ENCODE results near the gene ARF1.

ARF1 gene

DNA sequence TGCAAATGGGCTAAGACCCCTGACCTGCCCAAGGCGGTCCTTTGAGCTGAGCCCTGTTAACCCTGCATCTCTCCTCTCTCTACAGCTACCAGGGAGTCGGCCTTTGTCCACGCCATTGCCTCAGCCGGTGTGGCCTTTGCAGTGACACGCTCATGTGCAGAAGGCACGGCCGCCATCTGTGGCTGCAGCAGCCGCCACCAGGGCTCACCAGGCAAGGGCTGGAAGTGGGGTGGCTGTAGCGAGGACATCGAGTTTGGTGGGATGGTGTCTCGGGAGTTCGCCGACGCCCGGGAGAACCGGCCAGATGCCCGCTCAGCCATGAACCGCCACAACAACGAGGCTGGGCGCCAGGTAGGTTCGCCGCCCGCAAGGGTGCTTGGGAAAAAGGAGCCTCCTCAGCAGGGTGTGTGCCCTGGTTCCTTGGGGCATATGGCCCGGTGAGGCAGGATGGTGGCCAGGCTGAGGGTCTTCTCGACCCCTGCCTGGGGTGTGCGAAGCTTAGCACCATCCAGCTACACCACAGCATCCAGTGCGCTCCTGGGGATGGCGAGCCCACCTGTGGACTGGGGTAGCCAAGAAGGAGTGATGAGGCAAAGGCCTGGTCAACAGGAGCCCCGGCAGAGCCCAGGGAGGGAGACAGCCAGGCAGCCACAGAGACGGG, 31.8 kb upstream of the ARF1 start:
- DNase-seq = no peak

DNA sequence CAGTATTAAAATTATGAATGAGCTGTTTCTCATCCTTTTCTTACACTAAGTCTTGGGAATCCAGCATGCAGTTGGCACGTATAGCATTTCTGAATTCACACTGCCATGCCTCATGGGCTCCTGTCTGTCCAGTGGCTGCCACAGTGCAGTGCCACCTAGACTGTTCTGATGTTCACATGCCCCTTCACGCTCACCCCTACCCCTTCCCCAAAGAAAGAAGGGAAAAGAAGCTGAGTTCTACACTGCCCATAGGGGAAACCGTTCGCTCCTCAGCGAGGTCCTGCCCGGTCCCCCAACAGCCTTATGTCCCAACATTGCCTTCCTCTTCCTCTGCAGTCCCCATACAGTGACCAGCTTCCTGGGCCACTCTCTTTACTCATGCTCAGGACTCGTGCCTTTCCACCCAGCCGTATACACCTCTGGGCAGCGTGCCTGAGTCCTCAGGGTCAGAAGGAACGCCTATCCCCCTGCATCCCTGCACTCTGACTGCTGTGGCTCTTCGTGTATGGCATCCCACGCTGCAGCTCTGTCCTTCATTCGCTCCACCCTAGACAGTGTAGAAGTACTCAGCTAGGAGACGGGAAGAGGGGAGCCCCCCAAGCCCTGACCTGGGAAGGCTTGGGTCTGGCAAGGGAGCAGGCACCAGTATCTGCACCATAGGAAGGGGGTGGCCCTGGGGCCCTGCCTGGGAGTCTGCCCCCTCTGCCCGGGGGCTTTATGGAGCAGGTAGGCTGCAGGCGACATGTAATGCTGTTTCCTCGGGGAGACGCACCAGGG, 24.1 kb upstream of the ARF1 start:
- DNase-seq = no peak

DNA sequence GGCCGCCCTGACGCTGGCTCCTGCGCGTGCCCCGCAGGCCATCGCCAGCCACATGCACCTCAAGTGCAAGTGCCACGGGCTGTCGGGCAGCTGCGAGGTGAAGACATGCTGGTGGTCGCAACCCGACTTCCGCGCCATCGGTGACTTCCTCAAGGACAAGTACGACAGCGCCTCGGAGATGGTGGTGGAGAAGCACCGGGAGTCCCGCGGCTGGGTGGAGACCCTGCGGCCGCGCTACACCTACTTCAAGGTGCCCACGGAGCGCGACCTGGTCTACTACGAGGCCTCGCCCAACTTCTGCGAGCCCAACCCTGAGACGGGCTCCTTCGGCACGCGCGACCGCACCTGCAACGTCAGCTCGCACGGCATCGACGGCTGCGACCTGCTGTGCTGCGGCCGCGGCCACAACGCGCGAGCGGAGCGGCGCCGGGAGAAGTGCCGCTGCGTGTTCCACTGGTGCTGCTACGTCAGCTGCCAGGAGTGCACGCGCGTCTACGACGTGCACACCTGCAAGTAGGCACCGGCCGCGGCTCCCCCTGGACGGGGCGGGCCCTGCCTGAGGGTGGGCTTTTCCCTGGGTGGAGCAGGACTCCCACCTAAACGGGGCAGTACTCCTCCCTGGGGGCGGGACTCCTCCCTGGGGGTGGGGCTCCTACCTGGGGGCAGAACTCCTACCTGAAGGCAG, 23.4 kb upstream of the ARF1 start:
- DNase-seq = peak; percentile 17

DNA sequence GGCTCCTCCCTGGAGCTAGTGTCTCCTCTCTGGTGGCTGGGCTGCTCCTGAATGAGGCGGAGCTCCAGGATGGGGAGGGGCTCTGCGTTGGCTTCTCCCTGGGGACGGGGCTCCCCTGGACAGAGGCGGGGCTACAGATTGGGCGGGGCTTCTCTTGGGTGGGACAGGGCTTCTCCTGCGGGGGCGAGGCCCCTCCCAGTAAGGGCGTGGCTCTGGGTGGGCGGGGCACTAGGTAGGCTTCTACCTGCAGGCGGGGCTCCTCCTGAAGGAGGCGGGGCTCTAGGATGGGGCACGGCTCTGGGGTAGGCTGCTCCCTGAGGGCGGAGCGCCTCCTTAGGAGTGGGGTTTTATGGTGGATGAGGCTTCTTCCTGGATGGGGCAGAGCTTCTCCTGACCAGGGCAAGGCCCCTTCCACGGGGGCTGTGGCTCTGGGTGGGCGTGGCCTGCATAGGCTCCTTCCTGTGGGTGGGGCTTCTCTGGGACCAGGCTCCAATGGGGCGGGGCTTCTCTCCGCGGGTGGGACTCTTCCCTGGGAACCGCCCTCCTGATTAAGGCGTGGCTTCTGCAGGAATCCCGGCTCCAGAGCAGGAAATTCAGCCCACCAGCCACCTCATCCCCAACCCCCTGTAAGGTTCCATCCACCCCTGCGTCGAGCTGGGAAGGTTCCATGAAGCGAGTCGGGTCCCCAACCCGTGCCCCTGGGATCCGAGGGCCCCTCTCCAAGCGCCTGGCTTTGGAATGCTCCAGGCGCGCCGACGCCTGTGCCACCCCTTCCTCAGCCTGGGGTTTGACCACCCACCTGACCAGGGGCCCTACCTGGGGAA, 22.7 kb upstream of the ARF1 start:
- peak; percentile 65 for DNase-seq

DNA sequence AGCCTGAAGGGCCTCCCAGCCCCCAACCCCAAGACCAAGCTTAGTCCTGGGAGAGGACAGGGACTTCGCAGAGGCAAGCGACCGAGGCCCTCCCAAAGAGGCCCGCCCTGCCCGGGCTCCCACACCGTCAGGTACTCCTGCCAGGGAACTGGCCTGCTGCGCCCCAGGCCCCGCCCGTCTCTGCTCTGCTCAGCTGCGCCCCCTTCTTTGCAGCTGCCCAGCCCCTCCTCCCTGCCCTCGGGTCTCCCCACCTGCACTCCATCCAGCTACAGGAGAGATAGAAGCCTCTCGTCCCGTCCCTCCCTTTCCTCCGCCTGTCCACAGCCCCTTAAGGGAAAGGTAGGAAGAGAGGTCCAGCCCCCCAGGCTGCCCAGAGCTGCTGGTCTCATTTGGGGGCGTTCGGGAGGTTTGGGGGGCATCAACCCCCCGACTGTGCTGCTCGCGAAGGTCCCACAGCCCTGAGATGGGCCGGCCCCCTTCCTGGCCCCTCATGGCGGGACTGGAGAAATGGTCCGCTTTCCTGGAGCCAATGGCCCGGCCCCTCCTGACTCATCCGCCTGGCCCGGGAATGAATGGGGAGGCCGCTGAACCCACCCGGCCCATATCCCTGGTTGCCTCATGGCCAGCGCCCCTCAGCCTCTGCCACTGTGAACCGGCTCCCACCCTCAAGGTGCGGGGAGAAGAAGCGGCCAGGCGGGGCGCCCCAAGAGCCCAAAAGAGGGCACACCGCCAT, 21.9 kb upstream of the ARF1 start:
- DNase-seq = no peak

DNA sequence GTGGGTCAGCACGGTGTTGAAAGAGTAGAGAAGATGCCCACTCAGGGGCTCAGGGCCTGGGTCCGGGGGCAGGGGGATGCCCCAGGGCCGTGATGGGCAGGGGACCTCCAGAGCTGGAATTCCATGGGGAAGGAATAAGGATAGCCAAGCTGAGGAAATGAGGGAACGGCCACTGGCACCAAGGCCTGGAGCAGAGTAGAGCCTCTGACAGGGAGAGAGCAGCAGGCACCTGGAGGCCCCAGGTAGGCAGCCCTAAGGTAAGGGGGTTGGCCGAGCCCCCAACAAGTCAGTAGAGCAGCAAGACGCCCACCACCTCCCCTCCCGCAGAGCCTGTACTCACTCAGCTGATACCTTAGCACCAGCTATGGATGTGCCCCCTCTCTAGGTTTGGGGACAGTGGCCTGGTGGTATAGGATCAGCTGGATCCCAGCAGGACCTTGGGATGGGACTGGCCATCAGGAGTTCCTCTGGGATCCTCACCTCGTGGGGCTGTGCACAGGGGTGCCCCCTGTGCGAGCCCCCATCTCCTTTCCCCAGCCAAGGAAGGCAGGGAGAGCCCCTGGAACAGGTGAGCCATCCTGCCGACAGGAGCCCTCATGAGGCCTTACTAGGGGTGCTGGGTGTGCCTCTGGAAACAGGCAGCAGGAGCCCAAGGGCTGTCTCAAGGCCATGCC, 21.0 kb upstream of the ARF1 start:
- no peak for DNase-seq

DNA sequence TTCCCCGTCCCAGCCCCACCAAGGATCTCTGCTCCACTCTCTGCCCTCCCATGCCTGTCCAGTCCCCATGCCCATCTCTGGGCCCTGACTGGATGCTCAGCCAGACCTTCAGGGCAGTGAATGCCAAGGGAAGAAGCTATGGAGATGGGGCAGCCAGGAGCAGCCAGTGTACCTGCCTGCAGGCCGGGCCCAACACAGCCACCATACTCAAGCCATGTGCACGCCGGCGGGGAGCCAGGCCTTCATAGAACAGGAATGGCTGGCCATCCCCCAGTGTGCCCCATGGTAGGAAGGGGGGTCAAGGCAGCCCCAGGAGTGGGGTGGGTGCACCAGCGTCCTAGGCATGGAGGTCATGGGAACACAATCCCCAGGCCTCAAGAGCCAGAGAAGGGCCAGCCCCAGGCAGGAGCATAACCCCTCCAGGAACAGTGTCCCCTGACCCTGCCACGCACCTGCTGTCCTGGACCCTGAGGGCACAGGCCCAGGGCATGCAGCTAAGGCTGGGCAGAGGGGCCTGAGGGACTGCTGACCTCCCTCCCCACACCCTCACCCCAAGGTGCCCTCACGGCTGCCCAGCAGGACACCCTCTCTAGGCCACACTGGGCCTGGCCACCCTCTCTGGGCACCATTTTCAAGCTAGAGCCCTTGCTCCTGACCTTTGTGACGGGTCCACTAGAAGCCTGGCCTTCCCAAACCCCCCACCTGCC, 20.3 kb upstream of the ARF1 start:
- DNase-seq = no peak

DNA sequence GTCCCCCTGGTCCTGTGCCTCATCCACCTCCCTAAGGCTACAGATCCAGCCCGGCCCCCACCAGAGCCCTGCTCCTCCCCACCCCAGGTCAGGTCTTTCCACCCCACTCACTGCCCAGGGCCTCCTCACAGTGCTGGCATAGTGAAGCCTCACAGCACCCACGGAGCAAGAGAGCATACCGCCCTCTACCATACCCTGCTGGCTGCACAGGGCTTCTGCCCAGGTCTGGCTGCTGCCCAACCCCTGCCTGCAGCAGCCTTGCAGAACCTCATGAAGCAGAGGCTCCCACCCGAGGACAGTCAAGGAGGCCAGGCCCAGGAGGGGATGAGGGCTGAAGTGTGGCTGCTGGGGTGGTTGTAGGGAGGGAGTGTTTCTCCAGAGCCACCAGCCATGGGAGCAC, 19.7 kb upstream of the ARF1 start:
- no peak for DNase-seq

DNA sequence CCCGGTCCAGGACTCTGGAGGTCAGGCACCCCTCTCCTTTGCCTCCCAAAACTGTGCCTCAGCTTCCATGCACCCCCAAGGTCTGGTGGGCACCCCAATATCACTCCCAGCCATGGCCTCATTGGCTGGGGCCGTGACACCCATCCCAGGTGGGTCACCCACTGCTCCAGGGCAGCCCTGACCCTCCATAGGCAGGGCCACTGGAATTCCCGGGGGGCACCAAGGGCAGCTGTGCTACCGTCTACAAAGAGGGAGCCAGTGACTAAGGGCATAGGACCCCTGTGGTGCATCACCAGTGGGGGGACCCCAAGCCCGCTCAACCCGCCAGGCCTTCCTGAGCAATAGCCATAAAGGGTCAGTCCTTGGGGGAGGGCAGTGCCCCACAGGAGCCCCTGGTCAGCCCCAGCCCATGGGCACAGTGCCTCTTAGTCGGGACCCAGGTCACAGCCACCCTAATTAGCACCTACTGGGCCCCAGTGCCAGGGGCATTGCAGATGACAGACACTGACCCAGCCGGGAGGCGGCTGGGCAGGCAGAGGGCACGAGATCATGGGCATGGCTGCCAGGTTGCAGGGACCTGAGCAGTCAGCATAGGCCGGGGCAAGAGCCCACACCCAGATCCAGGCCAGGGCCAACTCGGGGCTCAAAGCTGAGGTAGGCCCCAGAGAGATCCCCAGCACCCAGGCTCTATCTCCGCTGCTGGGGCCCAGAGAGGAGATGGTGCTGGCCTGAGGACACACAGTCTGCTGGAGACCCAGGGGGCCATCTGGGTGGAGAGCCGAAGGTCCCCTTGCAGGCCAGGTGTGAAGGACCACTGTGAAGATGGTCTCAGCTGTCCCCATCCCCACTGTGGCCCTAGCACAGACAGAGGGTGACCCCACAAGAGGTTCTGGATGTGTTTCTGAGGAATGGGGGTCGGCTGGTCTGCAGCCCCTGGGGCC, 19.0 kb upstream of the ARF1 start:
- DNase-seq = no peak

DNA sequence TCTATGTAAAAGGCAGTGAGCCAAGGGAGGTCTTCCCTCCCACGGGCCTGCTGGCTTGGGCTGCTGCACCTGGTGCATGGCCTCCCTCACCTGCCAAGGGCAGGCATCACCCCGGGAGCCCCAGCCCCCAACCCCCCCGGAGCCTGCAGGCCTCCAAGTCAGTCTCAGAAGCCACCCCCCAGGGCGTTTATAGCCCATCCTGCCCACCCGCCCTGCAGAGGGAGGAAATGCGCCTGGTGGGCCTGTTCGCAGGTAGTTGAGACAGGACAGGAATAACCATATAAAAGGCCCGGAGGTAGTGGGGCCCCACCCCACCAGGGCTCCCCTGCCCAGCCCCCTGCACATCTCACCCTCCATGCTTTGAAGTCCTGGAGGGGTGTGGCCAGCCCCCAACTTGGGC, 18.2 kb upstream of the ARF1 start:
- no peak for DNase-seq

DNA sequence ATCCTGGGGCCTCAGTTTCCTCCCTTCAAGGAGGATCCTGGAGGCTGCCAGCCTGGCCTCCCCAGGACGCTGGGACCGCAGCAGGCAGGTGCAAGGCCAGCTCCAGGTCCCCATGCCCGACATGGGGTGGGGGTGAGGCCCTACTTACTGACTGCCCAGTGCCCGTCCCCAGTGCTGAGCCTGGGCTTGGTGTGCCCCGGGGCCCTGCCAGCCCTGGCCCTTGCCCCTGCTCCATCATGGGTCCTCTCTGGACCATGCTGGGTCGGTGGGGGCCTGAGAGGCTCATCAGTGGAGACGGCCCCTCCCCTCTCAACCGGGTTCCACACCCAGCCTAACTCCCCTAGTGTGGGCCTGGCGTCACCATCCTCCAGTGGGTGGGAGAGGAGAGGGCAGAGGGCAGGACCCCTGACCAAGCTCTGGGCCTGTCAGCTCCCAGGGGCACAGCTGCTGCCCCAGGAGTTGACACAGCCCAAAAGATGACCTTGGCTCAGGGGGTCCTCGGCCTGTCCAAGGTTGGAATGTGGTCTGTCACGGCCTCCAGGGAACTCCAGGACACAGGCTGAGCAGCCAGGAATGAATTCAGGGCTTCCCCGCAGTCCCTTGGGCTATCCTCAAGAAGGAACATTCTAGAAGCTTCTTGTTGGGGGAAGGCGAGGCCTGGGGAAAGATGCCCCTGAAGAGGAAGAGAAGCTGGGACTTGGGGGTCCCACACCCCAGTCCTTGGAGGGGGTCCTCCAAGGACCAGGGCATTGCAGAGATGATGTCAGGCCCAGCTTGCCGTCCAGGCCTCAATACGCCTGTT, 17.6 kb upstream of the ARF1 start:
- no peak for DNase-seq

DNA sequence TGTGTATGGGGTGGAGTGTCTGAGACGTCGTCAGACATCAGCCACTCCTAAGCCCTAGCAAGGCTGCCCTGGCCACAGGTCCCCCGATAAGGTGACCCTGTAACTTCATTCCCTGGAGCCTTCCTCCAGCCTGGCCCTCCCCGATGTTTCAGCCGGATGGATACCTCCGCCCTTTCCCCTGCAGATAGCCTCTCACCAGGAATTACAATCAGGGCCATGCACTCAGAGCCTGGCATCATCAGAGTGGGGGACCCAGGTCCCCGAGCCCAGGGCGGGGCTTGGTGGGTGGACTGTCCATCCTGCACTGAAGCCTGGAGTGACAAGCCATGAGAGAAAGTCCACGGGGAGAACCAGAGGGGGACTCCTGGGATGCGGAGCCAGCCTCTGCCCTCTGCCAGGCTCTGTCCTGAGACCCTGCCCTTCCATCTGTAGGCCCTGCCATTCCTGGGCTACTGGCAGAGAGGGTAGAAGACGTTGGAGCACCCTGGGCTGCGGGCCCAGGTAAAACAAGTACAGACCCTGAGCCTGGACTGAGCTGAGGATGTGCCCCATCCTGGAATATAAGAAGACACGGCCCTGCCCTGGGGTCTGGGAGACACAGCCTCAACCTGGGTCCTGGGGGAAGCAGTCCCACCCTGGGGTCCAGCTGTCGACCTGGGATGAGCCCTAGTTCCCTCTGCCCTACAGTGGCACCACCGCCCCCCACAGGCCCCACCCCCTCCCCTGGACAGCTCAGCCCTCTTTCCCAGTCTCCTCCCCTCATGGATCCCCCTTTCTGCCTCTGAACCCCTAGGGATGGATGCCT, 16.8 kb upstream of the ARF1 start:
- no peak for DNase-seq

DNA sequence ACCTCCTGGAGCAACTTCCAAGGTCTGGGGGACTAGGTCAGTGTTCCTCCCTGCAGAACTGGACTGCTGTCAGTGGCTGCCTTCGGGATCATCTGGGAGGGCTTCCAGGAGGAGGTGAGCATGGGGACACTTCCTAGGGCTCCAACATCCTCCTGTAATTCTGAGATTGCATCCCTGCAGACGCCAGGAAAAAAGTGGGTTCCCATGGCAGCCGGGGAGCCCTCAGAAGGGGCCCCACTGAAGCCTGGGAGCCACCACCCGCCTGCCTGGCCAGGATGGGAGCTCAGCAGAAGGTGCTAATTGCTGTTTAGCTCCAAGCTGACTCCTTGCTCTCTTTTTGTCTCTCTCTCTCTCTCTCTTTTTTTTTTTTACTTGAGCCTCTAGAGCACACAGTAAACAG, 16.1 kb upstream of the ARF1 start:
- DNase-seq = no peak

DNA sequence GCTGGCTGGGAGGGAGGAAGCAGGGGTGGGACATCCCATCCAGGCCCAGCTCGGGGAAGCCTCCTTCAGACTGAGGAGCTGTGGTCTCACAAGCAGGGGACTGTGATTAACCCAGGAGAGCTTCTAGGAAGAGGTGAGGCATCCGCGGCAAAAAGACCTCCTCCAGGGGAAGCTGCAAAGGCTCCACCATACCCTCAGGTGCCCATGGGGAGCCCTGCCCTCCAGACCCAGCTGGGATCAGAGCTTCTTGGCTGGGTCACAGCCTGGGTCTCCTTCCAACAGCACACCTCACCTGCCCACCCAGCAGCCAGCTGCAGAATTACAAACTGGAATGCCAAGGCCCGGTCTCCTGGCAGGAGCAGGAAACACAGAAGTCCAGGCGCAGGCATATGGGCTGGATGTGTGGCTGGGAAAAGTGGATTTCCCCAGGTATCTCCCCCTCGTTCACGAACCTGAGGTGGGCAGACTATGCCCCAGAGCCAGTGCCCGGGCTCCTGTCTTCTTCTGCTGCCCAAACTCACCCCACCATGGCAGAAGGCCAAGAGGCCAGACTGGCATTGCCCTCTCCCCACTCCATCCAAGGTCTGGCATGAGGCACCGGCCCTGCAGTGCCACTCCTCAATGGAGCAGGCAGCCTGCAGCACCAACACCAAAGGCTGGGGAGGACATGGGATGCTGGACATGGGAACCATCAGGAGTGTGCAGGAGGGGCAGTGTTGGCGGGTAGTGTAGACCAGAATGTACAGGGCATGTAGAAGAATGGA, 15.4 kb upstream of the ARF1 start:
- no peak for DNase-seq

DNA sequence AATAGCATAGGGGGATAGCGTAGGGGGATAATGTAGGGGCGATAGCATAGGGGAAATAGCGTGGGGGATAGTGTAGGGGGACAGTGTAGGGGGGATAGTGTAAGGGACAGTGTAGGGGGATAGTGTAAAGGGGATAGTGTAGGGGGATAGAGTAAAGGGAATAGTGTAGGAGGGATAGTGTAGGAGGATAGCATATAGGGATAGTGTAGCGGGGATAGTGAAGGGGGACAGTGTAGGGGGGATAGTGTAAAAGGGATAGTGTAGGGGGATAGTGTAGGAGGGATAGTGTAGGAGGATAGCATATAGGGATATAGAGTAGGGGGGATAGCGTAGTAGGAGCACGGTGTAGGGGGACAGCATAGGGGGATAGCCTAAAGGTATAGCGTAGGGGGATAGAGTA, 14.1 kb upstream of the ARF1 start:
- DNase-seq = no peak

DNA sequence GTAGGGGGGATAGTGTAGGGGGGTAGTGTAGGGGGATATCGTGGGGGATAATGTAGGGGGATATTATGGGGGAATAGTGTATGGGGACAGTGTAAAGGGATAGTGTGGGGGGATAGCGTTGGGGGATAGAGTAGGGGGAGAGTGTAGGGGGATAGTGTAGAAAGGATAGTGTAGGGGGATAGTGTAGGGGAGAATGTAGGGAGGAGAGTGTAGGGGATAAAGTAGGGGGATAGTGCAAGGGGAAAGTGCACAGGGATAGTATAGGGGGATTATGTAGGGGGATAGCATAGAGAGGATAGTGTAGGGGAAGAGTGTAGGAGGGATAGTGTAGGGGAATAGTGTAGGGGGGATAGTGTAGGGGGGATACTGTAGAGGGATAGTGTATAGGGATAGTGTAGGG, 12.3 kb upstream of the ARF1 start:
- no peak for DNase-seq

DNA sequence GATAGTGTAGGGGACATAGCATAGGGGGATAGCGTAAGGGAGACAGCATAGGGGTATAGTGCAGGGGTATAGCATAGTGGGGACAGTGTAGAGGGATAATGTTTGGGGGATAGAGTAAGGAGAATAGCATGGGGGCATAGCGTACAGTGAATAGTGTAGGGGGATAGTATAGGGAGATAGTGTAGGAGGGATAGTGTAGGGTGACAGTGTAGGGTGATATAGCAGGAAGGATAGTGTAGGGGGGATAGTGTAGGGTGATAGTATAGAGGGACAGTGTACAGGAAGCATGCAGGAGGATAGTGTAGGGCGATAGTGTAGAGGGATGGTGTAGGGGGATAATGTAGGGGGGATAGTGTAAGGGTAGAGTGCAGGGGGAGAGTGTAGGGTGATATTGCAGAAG, 11.7 kb upstream of the ARF1 start:
- no peak for DNase-seq

Measured in stimulated activated CD4-positive, alpha-beta T cell treated with anti-CD3 and anti-CD28 coated beads, Interleukin-4, amount 100 ng/mL, for 24 hours (primary cell).